B cell (primary cell): Measurements from ENCODE around the gene FBXO9. TPM values are rescaled to one million over a fixed set of nuclear protein-coding genes. Genes with fewer than 3 reads are reported as not detected.

Experiments used
- ATAC-seq: fragments of 200-7000 bp; cut with Tn5 transposase; one replicate; pipeline ENCODE4 v1.10.0; 2021; ENCODE audit warnings: low read depth, mild to moderate bottlenecking, moderate number of reproducible peaks, moderate library complexity
- CTCF ChIA-PET: fragments of 350-600 bp; sonication (Branson Sonifier 250); formaldehyde crosslinking; loops from one replicate; lab custom pipeline; 2021; ENCODE audit warnings: antibody characterized with exemption, inconsistent platforms; lab: Charles Lee
- POLR2A ChIA-PET: fragments of 350-600 bp; sonication (Branson Sonifier 250); formaldehyde crosslinking; loops from one replicate; lab custom pipeline; 2021; ENCODE audit warnings: antibody characterized with exemption; lab: Charles Lee
- DNase-seq: peaks from one replicate; pipeline ENCODE4 v3.0.0; 2013
- H2AFZ ChIP-seq: 2 replicates; pipeline ENCODE4 v1.6.1; 2012; ENCODE audit warnings: mild to moderate bottlenecking, low read depth, low read length; ENCODE audit not compliant: insufficient read depth, poor library complexity, severe bottlenecking
- H3K27ac ChIP-seq, 2 donors: 1 replicate in 1 of 2; 2 replicates in 1 of 2; pipeline ENCODE4 v1.5.1; 2012 to 2013; ENCODE audit warnings: low read length in 2 of 2, mild to moderate bottlenecking in 2 of 2, moderate library complexity in 1 of 2
- H3K27me3 ChIP-seq, 4 experiments: fragments of 200-600 bp in 1 of 4; sonication (generic) in 1 of 4; replicated peaks in 1 of 4; 1 replicate in 2 of 4; 2 replicates in 2 of 4; pipeline versions ENCODE4 v1.6.1 to v1.7.0; 2013 to 2016; ENCODE audit warnings: low read length in 3 of 4, mild to moderate bottlenecking in 2 of 4, mixed read lengths in 1 of 4, moderate library complexity in 1 of 4; ENCODE audit not compliant: insufficient read depth in 4 of 4, control insufficient read depth in 3 of 4; ENCODE audit errors: control extremely low read depth in 1 of 4
- H3K36me3 ChIP-seq, 2 experiments: replicated peaks in 1 of 2; 1 replicate in 1 of 2; 2 replicates in 1 of 2; pipeline versions ENCODE4 v1.6.1 to v1.7.1; 2013; ENCODE audit warnings: low read length in 1 of 2; ENCODE audit not compliant: insufficient read depth in 2 of 2, control insufficient read depth in 1 of 2; ENCODE audit errors: control extremely low read depth in 1 of 2, extremely low read depth in 1 of 2
- H3K4me1 ChIP-seq, 2 donors: fragments of 200-600 bp in 1 of 2; sonication (generic) in 1 of 2; 1 replicate in 1 of 2; 2 replicates in 1 of 2; pipeline versions ENCODE4 v1.5.1 to v1.6.1; 2013 to 2017; ENCODE audit warnings: low read length in 2 of 2; ENCODE audit not compliant: control insufficient read depth in 2 of 2, insufficient read depth in 2 of 2
- H3K4me2 ChIP-seq: replicated peaks from 2 replicates; pipeline ENCODE3; 2012; ENCODE audit warnings: mild to moderate bottlenecking, low read depth, low read length; ENCODE audit not compliant: poor library complexity, severe bottlenecking
- H3K4me3 ChIP-seq, 5 experiments: fragments of 200-600 bp in 1 of 5; sonication (generic) in 1 of 5; 1 replicate in 3 of 5; 2 replicates in 2 of 5; pipeline versions ENCODE4 v1.5.1 to v1.7.0; 2011 to 2016; ENCODE audit warnings: low read length in 4 of 5, mild to moderate bottlenecking in 4 of 5, low read depth in 2 of 5, control low read depth in 1 of 5, moderate library complexity in 1 of 5; ENCODE audit not compliant: insufficient read depth in 1 of 5; ENCODE audit errors: control extremely low read depth in 1 of 5, extremely low read depth in 1 of 5
- H3K79me2 ChIP-seq: fragments of 200-600 bp; sonication (generic); one replicate; pipeline ENCODE4 v1.6.0; 2016; ENCODE audit warnings: low read length; ENCODE audit not compliant: control insufficient read depth, insufficient read depth
- H3K9ac ChIP-seq: fragments of 200-600 bp; sonication (generic); 2 replicates; pipeline ENCODE4 v1.6.1; 2017; ENCODE audit warnings: mild to moderate bottlenecking, low read length, moderate library complexity
- H3K9me3 ChIP-seq, 3 donors: one replicate each; pipeline versions ENCODE4 v1.6.1 to v1.7.1; 2013; ENCODE audit warnings: low read length in 2 of 3; ENCODE audit not compliant: control insufficient read depth in 2 of 3, insufficient read depth in 1 of 3; ENCODE audit errors: control extremely low read depth in 1 of 3
- H4K20me1 ChIP-seq: 2 replicates; pipeline ENCODE4 v1.6.0; 2012; ENCODE audit warnings: mild to moderate bottlenecking, low read length; ENCODE audit not compliant: insufficient read depth, control insufficient read depth, poor library complexity, severe bottlenecking
- H3K27ac Mint-ChIP-seq: one replicate; pipeline ENCODE4 v1.8.0; 2021; ENCODE audit warnings: mixed read lengths
- H3K27me3 Mint-ChIP-seq: one replicate; pipeline ENCODE4 v1.8.0; 2021; ENCODE audit warnings: mixed read lengths
- H3K4me1 Mint-ChIP-seq: one replicate; pipeline ENCODE4 v1.8.0; 2021; ENCODE audit warnings: mixed read lengths
- H3K4me3 Mint-ChIP-seq: one replicate; pipeline ENCODE4 v1.8.0; 2021; ENCODE audit warnings: mixed read lengths
- H3K9me3 Mint-ChIP-seq: one replicate; pipeline ENCODE4 v1.8.0; 2022; ENCODE audit warnings: mixed read lengths; ENCODE audit not compliant: insufficient read depth
- EZH2 ChIP-seq: IDR thresholded peaks from 2 replicates; pipeline ENCODE4 v1.6.1; 2012; ENCODE audit warnings: borderline replicate concordance, low read depth, mild to moderate bottlenecking, moderate library complexity, low read length; ENCODE audit not compliant: insufficient read depth, poor library complexity, severe bottlenecking
- WGBS: methylation state at CpG from one replicate; pipeline ENCODE4 v1.1.5; 2013; ENCODE audit warnings: missing lambda C conversion rate; ENCODE audit not compliant: insufficient coverage; 5-methylcytosine and 5-hydroxymethylcytosine counted together
- intact Hi-C: fragments of 100-400 bp; cut with micrococcal nuclease; formaldehyde crosslinking; loops from one replicate; pipeline ENCODE4 v1.10.0; 2022
- polyA plus RNA-seq: library from polyadenylated mRNA; depleted of rRNA; stranded (reverse); fragments of >200 nt; gene quantifications from 2 replicates; pipeline ENCODE4 v1.2.3, GENCODE V29; 2012
- total RNA-seq, 2 donors: library from RNA; stranded (reverse); fragments of 120-200 nt in 1 of 2; gene quantifications; 1 replicate in 1 of 2; 2 replicates in 1 of 2; pipeline versions ENCODE4 v1.2.3 to v1.2.4, GENCODE V29; 2013 to 2022
- TF ChIP-seq, protein P1 (sequence below): fragments of 200-600 bp; IDR thresholded peaks from one replicate; pipeline ENCODE4 v1.8.0; 2022; ENCODE audit warnings: antibody characterized with exemption, mild to moderate bottlenecking

FBXO9 gene
- total and polyA plus RNA-seq, 2 donors (not counting 1 experiment from before 2014, with no cell fraction given) = 105 TPM

- Mint-ChIP-seq H3K9me3 (no peaks in the 10 kb centered on the region), H3K4me1 (no peaks in the 10 kb centered on the region), H3K4me3 (no peak overlapping the region), H3K27ac (no peak overlapping the region), H3K27me3 (no peaks in the 10 kb centered on the region)
- Histone ChIP-seq H3K9ac (no peak overlapping the region), H4K20me1 (no peaks in the 10 kb centered on the region), H3K27me3 (no peaks in the 10 kb centered on the region), H3K79me2 (no peaks in the 10 kb centered on the region), H2AFZ (no peak overlapping the region), H3K4me2 (no peak overlapping the region), H3K9me3 (no peaks in the 10 kb centered on the region), H3K36me3 (peaks cover 4 to 57% of the 10 kb centered on the region in 2 experiments), H3K4me3 (no peak overlapping the region), H3K27ac (no peak overlapping the region), H3K4me1 (no peaks in the 10 kb centered on the region)
- ChIA-PET CTCF (interaction anchor here (0.6 kb wide), 1 partner anchor 40 kb away, joined by 3 read pairs; no protein-coding TSS in a partner anchor), POLR2A (no interaction called here)
- TF ChIP-seq, protein P1, sequence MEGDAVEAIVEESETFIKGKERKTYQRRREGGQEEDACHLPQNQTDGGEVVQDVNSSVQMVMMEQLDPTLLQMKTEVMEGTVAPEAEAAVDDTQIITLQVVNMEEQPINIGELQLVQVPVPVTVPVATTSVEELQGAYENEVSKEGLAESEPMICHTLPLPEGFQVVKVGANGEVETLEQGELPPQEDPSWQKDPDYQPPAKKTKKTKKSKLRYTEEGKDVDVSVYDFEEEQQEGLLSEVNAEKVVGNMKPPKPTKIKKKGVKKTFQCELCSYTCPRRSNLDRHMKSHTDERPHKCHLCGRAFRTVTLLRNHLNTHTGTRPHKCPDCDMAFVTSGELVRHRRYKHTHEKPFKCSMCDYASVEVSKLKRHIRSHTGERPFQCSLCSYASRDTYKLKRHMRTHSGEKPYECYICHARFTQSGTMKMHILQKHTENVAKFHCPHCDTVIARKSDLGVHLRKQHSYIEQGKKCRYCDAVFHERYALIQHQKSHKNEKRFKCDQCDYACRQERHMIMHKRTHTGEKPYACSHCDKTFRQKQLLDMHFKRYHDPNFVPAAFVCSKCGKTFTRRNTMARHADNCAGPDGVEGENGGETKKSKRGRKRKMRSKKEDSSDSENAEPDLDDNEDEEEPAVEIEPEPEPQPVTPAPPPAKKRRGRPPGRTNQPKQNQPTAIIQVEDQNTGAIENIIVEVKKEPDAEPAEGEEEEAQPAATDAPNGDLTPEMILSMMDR = no peak
- no peak for TF ChIP-seq EZH2
- DNase-seq = no peak
- no peak for ATAC-seq
- no CpG with 5 or more reads among the region's 1 CpG for WGBS
- intact Hi-C loops = no loop called here
Measured at GRCh38 chr6:53038141-53038540, 27.1 kb upstream of the FBXO9 start.

- no peaks in the 10 kb centered on the region for H3K79me2 ChIP-seq
- Mint-ChIP-seq H3K9me3 (no peaks in the 10 kb centered on the region), H3K27me3 (no peaks in the 10 kb centered on the region), H3K4me1 (no peaks in the 10 kb centered on the region), H3K4me3 (no peak overlapping the region), H3K27ac (no peak overlapping the region)
- ATAC-seq = no peak
- H3K9ac ChIP-seq = no peak overlapping the region
- H3K4me2 ChIP-seq = no peak overlapping the region
- ChIA-PET CTCF (interaction anchor here (0.6 kb wide), 1 partner anchor 41 kb away, joined by 3 read pairs; no protein-coding TSS in a partner anchor), POLR2A (no interaction called here)
- H3K4me1 ChIP-seq = no peaks in the 10 kb centered on the region
- H4K20me1 ChIP-seq = no peaks in the 10 kb centered on the region
- no peaks in the 10 kb centered on the region for H3K9me3 ChIP-seq
- no peak for TF ChIP-seq EZH2
- TF ChIP-seq, protein P1 = no peak
- DNase-seq = no peak
- H3K27ac ChIP-seq = no peak overlapping the region
- intact Hi-C loops = no loop called here
- H3K4me3 ChIP-seq = no peak overlapping the region
- H3K36me3 ChIP-seq = peaks cover 4 to 52% of the 10 kb centered on the region in 2 experiments
- H3K27me3 ChIP-seq = no peaks in the 10 kb centered on the region
- H2AFZ ChIP-seq = no peak overlapping the region
Measured at GRCh38 chr6:53038596-53038995, 26.6 kb upstream of the FBXO9 start.
